Peyer's patch (tissue), 4 donors: ENCODE measurements around the gene CRCP. TPM values are rescaled to one million over a fixed set of nuclear protein-coding genes. Genes with fewer than 3 reads are reported as not detected.
"Not testable (repeated sequence)": the region's sequence is repeated elsewhere in the genome, so short reads cannot be mapped to it uniquely, and the experiment has no call there.

Experiments
- DNase-seq, 3 donors: peaks; one replicate each; pipeline ENCODE4 v3.0.0-alpha.2; 2017 to 2019
- H3K27ac ChIP-seq, 4 donors: fragments of 200-600 bp; sonication (generic); one replicate each; pipeline ENCODE4 v1.5.1; 2016 to 2019
- H3K27me3 ChIP-seq, 2 donors: fragments of 200-600 bp; sonication (generic); one replicate each; pipeline ENCODE4 v1.5.1; 2019
- H3K36me3 ChIP-seq, 3 donors: fragments of 200-600 bp; sonication (generic); one replicate each; pipeline ENCODE4 v1.5.1; 2016 to 2019
- H3K4me1 ChIP-seq, 4 donors: fragments of 200-600 bp; sonication (generic); one replicate each; pipeline ENCODE4 v1.5.1; 2016 to 2019
- H3K4me3 ChIP-seq, 4 donors: fragments of 200-600 bp; sonication (generic); 1 replicate in 3 of 4; 2 replicates in 1 of 4; pipeline ENCODE4 v1.5.1; 2016 to 2019; ENCODE audit warnings: mild to moderate bottlenecking in 1 of 4
- H3K9me3 ChIP-seq, 4 donors: fragments of 200-600 bp; sonication (generic); one replicate each; pipeline ENCODE4 v1.5.1; 2016 to 2019; ENCODE audit warnings: mild to moderate bottlenecking in 1 of 4
- POLR2A ChIP-seq, 2 donors: fragments of 450-650 bp; IDR thresholded peaks; one replicate each; pipeline ENCODE4 v1.5.1; 2017; ENCODE audit warnings: antibody characterized with exemption in 2 of 2, mild to moderate bottlenecking in 2 of 2, moderate library complexity in 2 of 2
- total RNA-seq, 4 donors: library from RNA; depleted of rRNA; stranded (reverse); fragments of >200 nt; gene quantifications; one replicate each; pipeline ENCODE4 v1.1.0, GENCODE V29; 2016
- TF ChIP-seq, protein P1 (sequence below), 6 experiments: fragments of 450-650 bp in 4 of 6; fragments of 200-600 bp in 2 of 6; sonication (generic) in 1 of 6; IDR thresholded peaks; one replicate each; pipeline ENCODE4 v1.5.1; 2017 to 2019; ENCODE audit warnings: antibody characterized with exemption in 6 of 6, mild to moderate bottlenecking in 3 of 6, moderate library complexity in 1 of 6

Gene CRCP
- total RNA-seq, 4 donors from 2014 or later: 24.7 to 67.7 (median 42.2) TPM

GRCh38 chr7:66118603-66119002 is 4.0 kb downstream of the CRCP start:
- DNase-seq: no peak
- H3K4me3 ChIP-seq: no peak overlapping the region
- peaks cover 0 to 46% (median 2%) of the 10 kb centered on the region in 4 donors for H3K4me1 ChIP-seq
- TF ChIP-seq, protein P1, sequence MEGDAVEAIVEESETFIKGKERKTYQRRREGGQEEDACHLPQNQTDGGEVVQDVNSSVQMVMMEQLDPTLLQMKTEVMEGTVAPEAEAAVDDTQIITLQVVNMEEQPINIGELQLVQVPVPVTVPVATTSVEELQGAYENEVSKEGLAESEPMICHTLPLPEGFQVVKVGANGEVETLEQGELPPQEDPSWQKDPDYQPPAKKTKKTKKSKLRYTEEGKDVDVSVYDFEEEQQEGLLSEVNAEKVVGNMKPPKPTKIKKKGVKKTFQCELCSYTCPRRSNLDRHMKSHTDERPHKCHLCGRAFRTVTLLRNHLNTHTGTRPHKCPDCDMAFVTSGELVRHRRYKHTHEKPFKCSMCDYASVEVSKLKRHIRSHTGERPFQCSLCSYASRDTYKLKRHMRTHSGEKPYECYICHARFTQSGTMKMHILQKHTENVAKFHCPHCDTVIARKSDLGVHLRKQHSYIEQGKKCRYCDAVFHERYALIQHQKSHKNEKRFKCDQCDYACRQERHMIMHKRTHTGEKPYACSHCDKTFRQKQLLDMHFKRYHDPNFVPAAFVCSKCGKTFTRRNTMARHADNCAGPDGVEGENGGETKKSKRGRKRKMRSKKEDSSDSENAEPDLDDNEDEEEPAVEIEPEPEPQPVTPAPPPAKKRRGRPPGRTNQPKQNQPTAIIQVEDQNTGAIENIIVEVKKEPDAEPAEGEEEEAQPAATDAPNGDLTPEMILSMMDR (IDR thresholded peaks at IDR 0.05): no peak
- TF ChIP-seq POLR2A (IDR thresholded peaks at IDR 0.05): no peak
- H3K27ac ChIP-seq: no peak overlapping the region
- H3K27me3 ChIP-seq: no peaks in the 10 kb centered on the region
- H3K36me3 ChIP-seq: no peaks in the 10 kb centered on the region
- no peaks in the 10 kb centered on the region for H3K9me3 ChIP-seq

- TF ChIP-seq, protein P1 (IDR thresholded peaks at IDR 0.05): no peak
- no peak for TF ChIP-seq POLR2A (IDR thresholded peaks at IDR 0.05)
- H3K27me3 ChIP-seq: no peaks in the 10 kb centered on the region
- no peak overlapping the region for H3K4me3 ChIP-seq
- no peak for DNase-seq
- H3K27ac ChIP-seq: no peak overlapping the region
- H3K36me3 ChIP-seq: no peaks in the 10 kb centered on the region
- peaks cover 0 to 39% (median 2%) of the 10 kb centered on the region in 4 donors for H3K4me1 ChIP-seq
- no peaks in the 10 kb centered on the region for H3K9me3 ChIP-seq
Measured at GRCh38 chr7:66119245-66119850, 4.7 kb downstream of the CRCP start.

DNA sequence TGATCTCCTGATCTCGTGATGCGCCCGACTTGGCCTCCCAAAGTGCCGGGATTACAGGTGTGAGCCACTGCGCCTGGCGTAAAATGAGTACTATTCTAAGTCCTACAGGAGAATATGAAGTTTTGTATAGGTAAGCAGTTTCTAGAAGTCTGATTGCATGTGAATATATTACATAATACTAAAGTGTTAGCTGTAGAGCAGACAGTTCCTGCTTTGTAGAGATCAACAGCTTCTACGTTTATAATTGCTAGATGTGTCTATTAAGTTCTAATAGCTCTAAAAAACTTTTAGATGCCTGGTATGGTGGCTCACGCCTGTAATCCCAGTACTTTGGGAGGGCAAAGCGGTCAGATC is 8.5 kb downstream of the CRCP start:
- no peaks in the 10 kb centered on the region for H3K36me3 ChIP-seq

DNA sequence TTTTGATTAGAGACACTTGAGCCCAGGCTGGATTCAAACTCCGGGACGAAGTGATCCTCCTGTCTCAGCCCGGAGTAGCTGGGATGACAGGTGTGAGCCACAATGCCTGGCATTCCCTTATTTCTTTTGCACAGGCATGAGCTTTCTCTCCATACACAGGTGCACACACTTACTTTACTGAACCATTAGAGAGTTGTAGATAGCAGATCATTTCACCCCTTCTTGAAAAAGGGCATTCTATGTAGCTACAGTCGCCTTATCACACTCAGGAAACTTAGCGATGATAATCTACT is 9.9 kb downstream of the CRCP start:
- not testable (repeated sequence) for H3K4me3 ChIP-seq, H3K27ac ChIP-seq, H3K4me1 ChIP-seq, H3K36me3 ChIP-seq, DNase-seq, H3K9me3 ChIP-seq, H3K27me3 ChIP-seq

More for the DNA sequence above, 8.5 kb downstream of the CRCP start:
- no peaks in the 10 kb centered on the region for H3K27me3 ChIP-seq
- no peak overlapping the region for H3K4me3 ChIP-seq
- H3K4me1 ChIP-seq: peaks cover 0 to 13% (median 0%) of the 10 kb centered on the region in 4 donors
- H3K9me3 ChIP-seq: no peaks in the 10 kb centered on the region
- TF ChIP-seq, protein P1 (IDR thresholded peaks at IDR 0.05): no peak
- TF ChIP-seq POLR2A (IDR thresholded peaks at IDR 0.05): no peak
- no peak overlapping the region for H3K27ac ChIP-seq
- DNase-seq: no peak

GRCh38 chr7:66125052-66125694 is 10.5 kb downstream of the CRCP start:
- DNase-seq: no peak
- Histone ChIP-seq H3K9me3 (no peaks in the 10 kb centered on the region), H3K4me1 (no peaks in the 10 kb centered on the region), H3K27me3 (no peaks in the 10 kb centered on the region), H3K4me3 (no peak overlapping the region), H3K27ac (no peak overlapping the region), H3K36me3 (no peaks in the 10 kb centered on the region)
- no peak for TF ChIP-seq POLR2A (IDR thresholded peaks at IDR 0.05)
- TF ChIP-seq, protein P1 (IDR thresholded peaks at IDR 0.05): no peak

DNA sequence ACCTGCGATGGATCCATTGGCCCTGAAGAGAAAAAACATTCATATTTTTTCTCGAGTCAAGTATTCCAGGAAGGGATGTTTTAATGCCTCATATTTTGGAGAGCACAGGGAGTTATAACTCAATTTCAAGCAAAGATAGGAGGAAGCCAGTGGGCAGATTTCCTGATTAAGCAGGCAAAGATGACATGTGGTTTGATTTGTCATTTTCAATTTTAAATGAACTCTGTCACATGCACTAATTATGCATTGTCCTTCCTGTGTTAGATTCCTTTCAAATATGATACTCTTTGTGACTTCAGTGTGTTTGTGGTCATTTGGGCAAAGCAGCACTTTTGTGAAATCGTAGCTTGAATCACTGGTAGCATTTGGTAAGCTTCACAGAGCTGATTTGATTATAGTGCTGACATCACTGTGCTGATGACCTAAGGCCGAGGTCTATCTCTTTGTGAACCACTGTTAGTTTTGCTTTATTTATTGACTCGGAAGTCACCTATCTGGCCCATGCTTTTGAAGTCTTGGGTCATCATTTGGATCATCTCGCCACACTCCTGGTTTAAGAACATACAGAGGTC is 11.2 kb downstream of the CRCP start:
- DNase-seq, H3K27ac ChIP-seq, H3K36me3 ChIP-seq, H3K4me1 ChIP-seq, H3K27me3 ChIP-seq, H3K9me3 ChIP-seq, H3K4me3 ChIP-seq: not testable (repeated sequence)

GRCh38 chr7:66127172-66127571 is 12.5 kb downstream of the CRCP start:
- not testable (repeated sequence) for H3K4me1 ChIP-seq, H3K27me3 ChIP-seq, H3K9me3 ChIP-seq, H3K27ac ChIP-seq, DNase-seq, H3K4me3 ChIP-seq
- H3K36me3 ChIP-seq: peaks cover 0 to 14% (median 0%) of the 10 kb centered on the region in 3 donors
